Brain microvascular endothelial cell (primary cell): ENCODE measurements around the gene RNF149.

Experiments used
- DNase-seq: peaks from one replicate; pipeline ENCODE4 v3.0.0-alpha.2; 2020
- H3K27ac ChIP-seq: fragments of 250-450 bp; sonication (Bioruptor Pico); 2 replicates; pipeline ENCODE4 v1.5.1; 2020; ENCODE audit warnings: mild to moderate bottlenecking, moderate library complexity
- H3K27me3 ChIP-seq: fragments of 250-450 bp; sonication (Bioruptor Pico); replicated peaks from 2 replicates; pipeline ENCODE4 v1.5.1; 2020; ENCODE audit warnings: mild to moderate bottlenecking
- H3K36me3 ChIP-seq: fragments of 250-450 bp; sonication (Bioruptor Pico); replicated peaks from 2 replicates; pipeline ENCODE4 v1.5.1; 2020; ENCODE audit warnings: mild to moderate bottlenecking
- H3K4me3 ChIP-seq: 2 replicates; pipeline ENCODE4 v1.5.1; 2011; ENCODE audit warnings: low read depth, mild to moderate bottlenecking, control low read depth, low read length, moderate library complexity
- in situ Hi-C: cut with HindIII; loops from 2 replicates; pipeline ENCODE4 v1.10.0; 2017; ENCODE audit warnings: low sequenced_read_pairs, low pct_ligation_motif_present
- TF ChIP-seq, protein P1 (sequence below): IDR thresholded peaks from 2 replicates; pipeline ENCODE4 v1.5.1; 2011; ENCODE audit warnings: low read depth, mild to moderate bottlenecking, moderate library complexity, low read length, control low read depth, inconsistent platforms; ENCODE audit errors: missing control alignments

RNF149 gene

DNA sequence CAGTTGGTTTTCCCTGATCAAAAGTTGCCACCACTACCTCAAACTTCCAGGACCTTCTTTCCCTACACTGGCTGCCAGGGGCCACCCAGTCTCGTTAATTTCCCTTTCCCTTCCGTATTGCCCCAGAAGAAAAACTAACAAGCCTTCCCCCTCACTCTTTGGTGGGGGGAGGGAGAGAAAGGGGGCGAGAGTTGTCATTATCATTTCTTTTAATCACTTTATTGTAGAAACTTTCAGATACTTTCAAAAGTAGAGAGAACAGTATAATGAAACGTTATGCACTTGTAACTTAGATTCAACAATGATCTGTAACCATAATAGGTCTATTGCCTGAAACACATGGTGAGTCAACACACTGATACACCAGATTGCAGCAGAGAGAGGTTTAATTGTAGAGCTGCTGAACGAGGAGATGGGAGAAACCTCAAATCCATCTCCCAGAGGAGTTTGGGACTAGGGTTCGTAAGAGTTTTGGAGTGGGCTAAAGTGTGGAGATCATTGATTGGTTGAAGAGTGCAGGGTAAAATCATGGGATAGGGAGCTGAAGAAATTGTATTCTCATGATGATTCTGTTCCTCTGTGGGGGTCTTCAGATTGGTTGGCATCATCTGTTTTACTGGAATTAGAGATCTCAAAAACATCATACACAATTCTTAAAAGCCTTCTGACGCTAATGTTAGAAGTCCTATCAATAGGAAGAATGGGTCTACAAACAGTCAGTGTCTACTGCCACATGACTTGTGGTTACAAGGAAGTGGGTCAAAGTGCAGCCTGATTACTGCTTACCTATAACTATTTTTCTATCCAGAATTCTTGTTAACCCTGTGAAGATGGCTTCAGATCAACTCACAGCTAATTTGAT lies 2.6 kb upstream of the RNF149 start:
- Histone ChIP-seq H3K27me3 (no peaks in the 10 kb centered on the region), H3K4me3 (no peak overlapping the region), H3K36me3 (no peaks in the 10 kb centered on the region), H3K27ac (no peak overlapping the region)
- no peak for DNase-seq
- TF ChIP-seq, protein P1, sequence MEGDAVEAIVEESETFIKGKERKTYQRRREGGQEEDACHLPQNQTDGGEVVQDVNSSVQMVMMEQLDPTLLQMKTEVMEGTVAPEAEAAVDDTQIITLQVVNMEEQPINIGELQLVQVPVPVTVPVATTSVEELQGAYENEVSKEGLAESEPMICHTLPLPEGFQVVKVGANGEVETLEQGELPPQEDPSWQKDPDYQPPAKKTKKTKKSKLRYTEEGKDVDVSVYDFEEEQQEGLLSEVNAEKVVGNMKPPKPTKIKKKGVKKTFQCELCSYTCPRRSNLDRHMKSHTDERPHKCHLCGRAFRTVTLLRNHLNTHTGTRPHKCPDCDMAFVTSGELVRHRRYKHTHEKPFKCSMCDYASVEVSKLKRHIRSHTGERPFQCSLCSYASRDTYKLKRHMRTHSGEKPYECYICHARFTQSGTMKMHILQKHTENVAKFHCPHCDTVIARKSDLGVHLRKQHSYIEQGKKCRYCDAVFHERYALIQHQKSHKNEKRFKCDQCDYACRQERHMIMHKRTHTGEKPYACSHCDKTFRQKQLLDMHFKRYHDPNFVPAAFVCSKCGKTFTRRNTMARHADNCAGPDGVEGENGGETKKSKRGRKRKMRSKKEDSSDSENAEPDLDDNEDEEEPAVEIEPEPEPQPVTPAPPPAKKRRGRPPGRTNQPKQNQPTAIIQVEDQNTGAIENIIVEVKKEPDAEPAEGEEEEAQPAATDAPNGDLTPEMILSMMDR, result no peak
- in situ Hi-C loops, result no loop called here

DNA sequence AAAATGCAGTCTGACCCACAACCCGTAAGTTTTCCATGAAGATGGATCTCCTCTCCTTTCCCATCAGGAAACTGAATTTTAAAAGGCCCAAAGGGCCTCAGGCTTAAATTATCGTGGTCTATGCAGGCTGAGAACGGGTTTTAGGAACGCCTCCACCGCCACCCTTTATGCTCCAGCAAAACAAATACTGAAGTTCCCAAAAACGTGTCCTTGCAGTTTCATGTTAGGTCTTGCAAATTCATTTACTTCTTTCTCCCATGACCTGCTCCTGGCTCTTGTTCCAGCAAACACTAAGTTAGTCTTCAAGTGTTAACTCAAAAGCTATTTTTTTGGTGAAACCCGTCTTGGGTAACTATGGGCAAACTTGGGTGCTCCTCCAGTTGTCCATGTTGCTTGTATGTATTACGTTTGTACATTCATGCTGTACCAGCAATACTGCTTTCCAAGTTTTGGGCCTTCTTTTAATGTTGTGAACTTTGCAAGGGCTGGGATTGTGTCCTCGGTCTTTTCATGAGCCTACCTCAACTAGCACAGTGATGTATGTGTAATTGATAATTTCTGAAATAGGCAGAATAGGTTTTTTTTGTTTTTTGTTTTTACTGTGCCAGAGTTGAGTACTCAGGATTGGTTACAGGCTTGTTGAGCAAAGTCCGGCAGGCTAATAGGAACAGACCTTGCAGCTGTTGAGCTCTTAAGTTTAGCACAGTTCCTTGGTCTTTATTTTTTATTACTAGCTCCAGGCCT lies 1.8 kb upstream of the RNF149 start:
- H3K36me3 ChIP-seq, result no peaks in the 10 kb centered on the region
- in situ Hi-C loops, result no loop called here
- no peaks in the 10 kb centered on the region for H3K27me3 ChIP-seq
- H3K27ac ChIP-seq, result no peak overlapping the region
- TF ChIP-seq, protein P1, result no peak
- DNase-seq, result no peak
- H3K4me3 ChIP-seq, result no peak overlapping the region

- Histone ChIP-seq H3K27me3 (no peaks in the 10 kb centered on the region), H3K4me3 (peak overlapping the region; percentile 73), H3K27ac (peak overlapping the region; percentile 69), H3K36me3 (no peaks in the 10 kb centered on the region)
- TF ChIP-seq, protein P1, result no peak
- in situ Hi-C loops, result no loop called here
- DNase-seq, result no peak
Measured at GRCh38 chr2:101307950-101308431, 510 bp downstream of the RNF149 start.

- H3K4me3 ChIP-seq, result peak overlapping the region; percentile 73
- TF ChIP-seq, protein P1, result no peak
- DNase-seq, result no peak
- H3K36me3 ChIP-seq, result no peaks in the 10 kb centered on the region
- no peak overlapping the region for H3K27ac ChIP-seq
- in situ Hi-C loops, result no loop called here
- no peaks in the 10 kb centered on the region for H3K27me3 ChIP-seq
Measured at GRCh38 chr2:101307503-101307902, 998 bp downstream of the RNF149 start.

DNA sequence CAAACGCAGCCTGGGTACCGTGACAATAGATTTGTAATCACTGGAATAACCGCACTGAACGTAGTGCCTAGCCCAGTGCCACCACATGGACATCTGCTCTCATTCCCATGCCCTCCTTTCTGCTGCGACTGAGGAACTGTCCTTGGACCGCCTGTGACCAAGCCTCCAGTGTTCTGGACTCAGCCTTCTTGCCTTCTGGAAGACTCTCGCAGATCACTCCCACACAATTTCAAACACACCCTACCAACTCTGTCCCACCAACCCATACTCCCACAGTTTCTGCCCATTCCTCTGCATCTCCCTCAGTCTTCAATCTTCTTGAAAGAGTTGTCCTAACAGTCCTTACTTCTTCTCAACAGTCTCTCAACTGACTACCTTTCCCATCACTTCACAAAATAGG lies 2.1 kb downstream of the RNF149 start:
- DNase-seq, result no peak
- TF ChIP-seq, protein P1, result no peak
- peak overlapping the region; percentile 73 for H3K4me3 ChIP-seq
- no peaks in the 10 kb centered on the region for H3K27me3 ChIP-seq
- in situ Hi-C loops, result no loop called here
- peak overlapping the region; percentile 40 for H3K27ac ChIP-seq
- no peaks in the 10 kb centered on the region for H3K36me3 ChIP-seq
